Measurements from ENCODE around the gene RFNG.
A peak's percentile ranks its signal among the peaks of the same experiment; 100 is the strongest.

Gene RFNG

GRCh38 chr17:82012640-82013295, 38.8 kb downstream of the RFNG start:
- DNase-seq, result no peak

GRCh38 chr17:82012261-82012639, 39.4 kb downstream of the RFNG start:
- no peak for DNase-seq

GRCh38 chr17:82011617-82012187, 39.9 kb downstream of the RFNG start:
- DNase-seq, result no peak

GRCh38 chr17:82010575-82011525, 40.8 kb downstream of the RFNG start:
- no peak for DNase-seq

GRCh38 chr17:82009413-82009812, 42.2 kb downstream of the RFNG start:
- no peak for DNase-seq

- DNase-seq, result no peak
These were observed 42.6 kb downstream of the RFNG start for GRCh38 chr17:82008941-82009405.

- DNase-seq, result no peak
These were observed 43.2 kb downstream of the RFNG start for GRCh38 chr17:82008258-82008940.

GRCh38 chr17:82007495-82008257, 43.9 kb downstream of the RFNG start:
- no peak for DNase-seq

GRCh38 chr17:82007228-82007494, 44.5 kb downstream of the RFNG start:
- DNase-seq, result no peak

- DNase-seq, result no peak
These were observed 45.0 kb downstream of the RFNG start for GRCh38 chr17:82006468-82007227.

- DNase-seq, result no peak
These were observed 45.8 kb downstream of the RFNG start for GRCh38 chr17:82005701-82006348.

GRCh38 chr17:82004517-82005455, 46.8 kb downstream of the RFNG start:
- DNase-seq, result no peak

- DNase-seq, result peak; percentile 32 to 33
These were observed 47.9 kb downstream of the RFNG start for GRCh38 chr17:82003411-82004381.

- DNase-seq, result no peak
These were observed 50.0 kb downstream of the RFNG start for GRCh38 chr17:82001571-82002056.

GRCh38 chr17:82000803-82001570, 50.6 kb downstream of the RFNG start:
- no peak for DNase-seq

- DNase-seq, result no peak
These were observed 51.4 kb downstream of the RFNG start for GRCh38 chr17:81999976-82000802.

- no peak for DNase-seq
These were observed 52.0 kb downstream of the RFNG start for GRCh38 chr17:81999587-81999975.
